A549 treated with AZD9567 at 1 μM for 4 hours (cell line): ENCODE measurements around the gene SRSF12. TPM values are rescaled to one million over a fixed set of nuclear protein-coding genes. Genes with fewer than 3 reads are reported as not detected.

Experiments
- total RNA-seq: library from RNA; stranded (reverse); fragments of 200-300 nt; extraction: Qiagen RNA extraction; gene quantifications from 5 replicates; pipeline ENCODE4 v1.2.3, GENCODE V29; 2022; ENCODE audit not compliant: insufficient read depth

Gene SRSF12
- 0.84 to 1.4 TPM (median 1.3 TPM) in 4 of 5 replicates, not detected in the other for total RNA-seq

DNA sequence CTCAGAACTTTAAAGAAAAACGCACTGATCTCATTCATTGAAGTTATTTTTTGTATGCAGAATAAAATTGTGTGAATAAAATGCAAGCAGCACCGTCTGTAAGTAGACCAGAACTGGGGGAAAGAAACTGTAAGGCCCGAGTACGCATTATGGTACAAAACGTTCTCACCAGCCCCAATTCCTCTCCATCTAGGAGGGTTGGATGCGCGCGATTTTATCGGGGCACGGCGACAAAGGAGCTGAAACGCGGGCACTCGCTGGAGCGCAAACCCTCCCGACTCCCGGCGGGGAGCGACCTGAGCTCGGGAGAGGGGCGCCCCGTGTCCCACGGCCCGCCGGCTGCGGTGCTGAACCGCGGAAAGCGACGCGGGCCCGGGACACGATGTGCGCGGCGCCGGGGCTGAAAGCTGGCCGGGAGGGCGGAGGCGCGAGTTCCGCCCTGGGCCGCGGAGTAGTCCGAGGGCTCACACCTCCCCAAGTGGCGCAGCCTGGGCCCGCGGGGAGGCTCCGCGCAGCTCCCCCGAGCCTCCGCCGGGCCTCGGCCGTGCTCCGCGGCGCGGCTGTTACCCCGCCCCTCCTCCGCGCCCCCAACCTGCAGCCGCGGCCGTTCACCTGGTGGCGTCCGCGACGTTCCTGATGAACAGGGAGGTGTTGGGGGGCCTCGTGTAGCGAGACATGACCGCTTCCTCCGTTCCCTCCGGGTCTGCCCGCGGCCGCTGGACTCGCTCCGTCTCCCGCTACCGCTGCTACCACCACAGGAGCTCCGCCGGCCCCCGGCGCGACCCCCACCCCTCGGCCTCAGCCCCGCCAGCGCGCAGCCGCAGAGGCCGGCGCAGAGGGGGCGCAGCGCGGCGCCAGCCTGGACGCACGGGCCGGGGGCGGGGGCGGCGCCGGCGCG lies at the start of gene SRSF12:
Gene SRSF12 (minus strand): TSS at position 861 of the 898 bp plus-strand sequence. CDS start 184 bp downstream, at position 677.

DNA sequence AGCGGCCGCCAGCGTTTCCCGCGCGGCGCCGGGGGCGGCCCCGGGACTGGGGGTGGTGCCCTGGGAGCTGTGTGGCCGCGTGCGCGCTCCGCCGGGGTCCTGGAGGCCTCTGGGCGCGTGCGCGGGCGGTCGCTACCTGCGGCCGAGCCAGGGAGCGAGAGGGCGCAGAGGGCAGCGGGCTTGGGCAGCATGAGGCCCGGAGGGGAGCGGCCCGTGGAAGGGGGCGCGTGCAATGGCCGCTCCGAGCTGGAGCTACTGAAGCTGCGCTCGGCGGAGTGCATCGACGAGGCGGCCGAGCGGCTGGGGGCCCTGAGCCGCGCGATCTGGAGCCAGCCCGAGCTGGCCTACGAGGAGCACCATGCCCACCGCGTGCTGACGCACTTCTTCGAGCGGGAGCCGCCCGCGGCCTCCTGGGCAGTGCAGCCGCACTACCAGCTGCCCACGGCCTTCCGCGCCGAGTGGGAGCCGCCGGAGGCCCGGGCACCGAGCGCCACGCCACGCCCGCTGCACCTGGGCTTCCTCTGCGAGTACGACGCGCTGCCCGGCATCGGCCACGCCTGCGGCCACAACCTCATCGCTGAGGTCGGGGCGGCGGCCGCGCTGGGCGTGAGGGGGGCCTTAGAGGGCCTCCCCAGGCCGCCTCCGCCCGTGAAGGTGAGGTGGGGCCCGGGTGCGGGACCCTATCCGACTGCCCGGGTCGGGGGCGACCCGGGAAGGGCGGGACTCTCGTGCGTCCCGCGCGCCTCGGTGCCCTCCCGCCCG lies 28.3 kb upstream of the SRSF12 start, which contains the start of gene PM20D2:
Gene PM20D2 (plus strand): TSS at position 100 of the 762 bp plus-strand sequence. CDS start 90 bp downstream, at position 190.

DNA sequence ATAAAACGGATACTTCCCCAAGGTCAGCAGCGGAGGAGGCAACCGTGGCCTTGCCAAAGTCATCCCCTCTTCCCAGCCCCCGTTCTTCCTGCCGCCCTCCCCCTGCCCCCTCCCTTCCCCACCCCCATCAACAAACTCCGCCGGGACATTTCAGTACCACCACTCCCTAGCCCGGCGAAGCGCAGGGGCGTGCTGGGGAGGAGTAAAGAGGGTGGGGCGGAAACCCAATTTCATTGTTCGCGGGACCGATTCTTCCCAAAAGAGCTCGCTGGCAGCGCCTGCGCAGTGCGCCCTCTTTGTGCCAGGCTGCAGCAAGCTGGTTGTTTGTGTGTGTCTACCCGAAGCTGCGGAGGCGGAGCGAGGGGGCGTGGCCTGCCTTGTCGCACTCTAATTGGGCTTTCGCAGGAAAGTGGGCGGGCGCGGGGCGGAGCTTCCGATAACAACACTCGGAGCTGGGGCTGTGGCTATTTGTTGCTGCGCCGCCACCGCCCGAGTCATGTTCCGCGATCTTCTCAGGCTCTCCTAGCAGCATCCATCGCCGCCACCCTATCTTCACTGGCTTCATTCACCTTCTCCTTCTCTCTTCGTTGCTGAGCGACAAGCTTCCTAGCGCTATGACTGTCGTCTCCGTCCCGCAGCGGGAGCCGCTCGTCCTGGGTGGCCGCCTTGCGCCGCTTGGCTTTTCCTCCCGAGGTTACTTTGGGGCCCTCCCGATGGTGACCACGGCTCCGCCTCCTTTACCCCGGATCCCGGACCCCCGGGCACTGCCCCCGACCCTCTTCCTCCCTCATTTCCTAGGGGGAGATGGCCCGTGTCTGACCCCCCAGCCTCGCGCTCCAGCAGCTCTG lies 37.4 kb downstream of the SRSF12 start, which contains the start of gene PNRC1:
Gene PNRC1 (plus strand): TSS at position 471 of the 848 bp plus-strand sequence. CDS start 144 bp downstream, at position 615.

Other genes starting within 250 kb of the SRSF12 start
- gene RNGTT, start 154.5 kb downstream of the SRSF12 start, total RNA-seq = 7.0 to 10.8 TPM (median 9.3 TPM) in 5 replicates
- 20.6 to 33.4 TPM (median 30.8 TPM) in 5 replicates for gene PNRC1, start 37.3 kb downstream of the SRSF12 start, total RNA-seq
- gene PM20D2, start 28.0 kb upstream of the SRSF12 start, total RNA-seq = 8.8 to 17.0 TPM (median 14.5 TPM) in 5 replicates
- gene GABRR1, start 99.3 kb upstream of the SRSF12 start, total RNA-seq = not detected in 5 replicates
- 0.07 to 0.10 TPM (median 0.09 TPM) in 3 of 5 replicates, not detected in the others for gene GABRR2, start 197.2 kb upstream of the SRSF12 start, total RNA-seq
- gene UBE2J1, start 234.7 kb upstream of the SRSF12 start, total RNA-seq = 12.6 to 18.2 TPM (median 15.3 TPM) in 5 replicates